SU-DHL-6 (cell line): ENCODE data around the gene SELENBP1.

Experiments used
- CTCF ChIP-seq: fragments of 200-600 bp; sonication (generic); IDR thresholded peaks from one replicate; pipeline ENCODE4 v1.5.1; 2017; ENCODE audit warnings: antibody characterized with exemption, mild to moderate bottlenecking, low read length, moderate library complexity; ENCODE audit not compliant: insufficient read depth, poor library complexity, severe bottlenecking
- EZH2phosphoT487 ChIP-seq: fragments of 200-600 bp; sonication (generic), shearing (Covaris generic); conservative IDR thresholded peaks from 2 replicates; pipeline ENCODE4 v1.6.1; 2018; ENCODE audit warnings: mild to moderate bottlenecking, antibody characterized with exemption, low read length, moderate library complexity, mixed read lengths

- TF ChIP-seq CTCF = no peak
- TF ChIP-seq EZH2phosphoT487 = no peak
Observed at GRCh38 chr1:151352021-151352718, 20.3 kb downstream of the SELENBP1 start.
